Heart left ventricle (tissue), 13 donors: ENCODE results near the gene WDR44.

Experiments
- CTCF ChIP-seq, 12 donors: fragments of 200-600 bp; sonication (generic) in 4 of 12; IDR thresholded peaks; one replicate each; pipeline versions ENCODE4 v1.5.0 to v1.8.0; 2018 to 2022; ENCODE audit warnings: antibody characterized with exemption in 12 of 12, mild to moderate bottlenecking in 5 of 12
- POLR2A ChIP-seq, 2 donors: fragments of 450-650 bp; IDR thresholded peaks; one replicate each; pipeline ENCODE4 v1.6.1; 2017; ENCODE audit warnings: antibody characterized with exemption in 2 of 2, mild to moderate bottlenecking in 2 of 2, moderate library complexity in 2 of 2
- donor health status: ischemic (EF 13 %, LVEDD 7.1; RV severe dilation, severe dysfunction).
- donor health status: DM: no; HTN: yes; CAD: no.
- donor health status: DM: no; HTN: no; CAD: no.
- donor health status: ischemic (EF 25% LVEDD 6.9; RV normal size, moderate dysfunction).
- donor health status: ischemic (EF 25% LVEDD 5.7; RV mildly dilated, moderate dysfunction).
- donor health status: ischemic (EF 35%, LVEDD 5.7; RV mildly dilated, moderate dysfunction).
- donor health status: nonischemic (EF 11% LVEDD 7.7; RV severe dilation, severe dysfunction).
- donor health status: DM: yes; HTN: yes; CAD: no.
- donor health status: PGD.
- donor health status: ischemic (EF 29% LVEDD 5.4; RV normal size, mild dysfunction).
- donor health status: nonischemic (EF 23%, LVEDD 6.1; RV moderate dilation, normal function).

GRCh38 chrX:118356154-118356701, 10.3 kb downstream of the WDR44 start:
- TF ChIP-seq CTCF (IDR thresholded peaks at IDR 0.05) (no peak), POLR2A (IDR thresholded peaks at IDR 0.05) (no peak)
